Central memory CD8-positive, alpha-beta T cell (primary cell): ENCODE results near the gene GATA1.

Source experiments
- ATAC-seq: fragments of 150-1000 bp; cut with Tn5 transposase; replicated peaks from 2 replicates; pipeline ENCODE4 v1.10.0; 2022; ENCODE audit warnings: mild to moderate bottlenecking, moderate FRiP score, moderate number of reproducible peaks; ENCODE audit not compliant: poor library complexity, severe bottlenecking; ENCODE audit errors: extremely low read depth
- DNase-seq, 2 donors: peaks; one replicate each; pipeline ENCODE4 v3.0.0; 2021; ENCODE audit warnings: low spot score in 2 of 2
- H3K27ac Mint-ChIP-seq: one replicate; pipeline ENCODE4 v1.8.0; 2022; ENCODE audit warnings: low read depth, mild to moderate bottlenecking, moderate library complexity, mixed read lengths
- H3K27me3 Mint-ChIP-seq: one replicate; pipeline ENCODE4 v1.8.0; 2022; ENCODE audit warnings: mixed read lengths
- H3K36me3 Mint-ChIP-seq: one replicate; pipeline ENCODE4 v1.8.0; 2022; ENCODE audit warnings: mild to moderate bottlenecking, moderate library complexity, mixed read lengths; ENCODE audit not compliant: insufficient read depth
- H3K4me1 Mint-ChIP-seq: one replicate; pipeline ENCODE4 v1.8.0; 2022; ENCODE audit warnings: mixed read lengths
- H3K4me3 Mint-ChIP-seq: one replicate; pipeline ENCODE4 v1.8.0; 2022; ENCODE audit warnings: mild to moderate bottlenecking, moderate library complexity, mixed read lengths
- H3K9me3 Mint-ChIP-seq: one replicate; pipeline ENCODE4 v1.8.0; 2022; ENCODE audit warnings: mixed read lengths

GATA1 gene

GRCh38 chrX:48824066-48824465 is 37.7 kb downstream of the GATA1 start:
- Mint-ChIP-seq H3K4me3 (no peak overlapping the region), H3K27ac (no peak overlapping the region), H3K9me3 (no peaks in the 10 kb centered on the region), H3K27me3 (peaks cover 9% of the 10 kb centered on the region), H3K4me1 (peaks cover 4% of the 10 kb centered on the region), H3K36me3 (peaks cover 5% of the 10 kb centered on the region)
- ATAC-seq (no peak), DNase-seq (no peak)

- ATAC-seq (no peak), DNase-seq (no peak)
- Mint-ChIP-seq H3K36me3 (peaks cover 5% of the 10 kb centered on the region), H3K4me3 (peak within 1 kb of the TSS; percentile 59), H3K4me1 (peaks cover 4% of the 10 kb centered on the region), H3K27ac (no peak within 1 kb of the TSS), H3K27me3 (peaks cover 19% of the 10 kb centered on the region), H3K9me3 (no peaks in the 10 kb centered on the region)
Observed at GRCh38 chrX:48826135-48826875, 39.9 kb downstream of the GATA1 start, which contains the start of gene ERAS. TSS of gene ERAS (plus strand) at chrX:48826513. CDS start at chrX:48829124, 2,611 bp downstream.

- DNase-seq (no peak), ATAC-seq (no peak)
- Mint-ChIP-seq H3K36me3 (peaks cover 3% of the 10 kb centered on the region), H3K4me3 (peak overlapping the region; percentile 59), H3K27me3 (peaks cover 19% of the 10 kb centered on the region), H3K4me1 (peaks cover 4% of the 10 kb centered on the region), H3K27ac (no peak overlapping the region), H3K9me3 (no peaks in the 10 kb centered on the region)
Observed at GRCh38 chrX:48826876-48827653, 40.7 kb downstream of the GATA1 start.

- peaks cover 4% of the 10 kb centered on the region for H3K36me3 Mint-ChIP-seq
- H3K4me3 Mint-ChIP-seq, result peak overlapping the region; percentile 59
- no peaks in the 10 kb centered on the region for H3K9me3 Mint-ChIP-seq
- peaks cover 20% of the 10 kb centered on the region for H3K27me3 Mint-ChIP-seq
- ATAC-seq, result no peak
- DNase-seq, result no peak
- H3K27ac Mint-ChIP-seq, result no peak overlapping the region
- peaks cover 4% of the 10 kb centered on the region for H3K4me1 Mint-ChIP-seq
Observed at GRCh38 chrX:48827654-48827968, 41.2 kb downstream of the GATA1 start.

GRCh38 chrX:48829016-48829735 is 42.8 kb downstream of the GATA1 start:
- H3K27ac Mint-ChIP-seq, result no peak overlapping the region
- H3K36me3 Mint-ChIP-seq, result peaks cover 6% of the 10 kb centered on the region
- H3K27me3 Mint-ChIP-seq, result peaks cover 32% of the 10 kb centered on the region
- H3K4me3 Mint-ChIP-seq, result no peak overlapping the region
- ATAC-seq (no peak), DNase-seq (no peak)
- peaks cover 5% of the 10 kb centered on the region for H3K4me1 Mint-ChIP-seq
- no peaks in the 10 kb centered on the region for H3K9me3 Mint-ChIP-seq

- H3K4me1 Mint-ChIP-seq, result peaks cover 14% of the 10 kb centered on the region
Observed at GRCh38 chrX:48831136-48831908, 44.9 kb downstream of the GATA1 start.

GRCh38 chrX:48831909-48832291 is 45.5 kb downstream of the GATA1 start:
- H3K9me3 Mint-ChIP-seq, result no peaks in the 10 kb centered on the region
- peaks cover 41% of the 10 kb centered on the region for H3K27me3 Mint-ChIP-seq
- H3K4me3 Mint-ChIP-seq, result no peak overlapping the region
- ATAC-seq, result no peak
- peaks cover 9% of the 10 kb centered on the region for H3K36me3 Mint-ChIP-seq
- no peak for DNase-seq
- no peak overlapping the region for H3K27ac Mint-ChIP-seq
- peaks cover 14% of the 10 kb centered on the region for H3K4me1 Mint-ChIP-seq

More at GRCh38 chrX:48831136-48831908, 44.9 kb downstream of the GATA1 start:
- DNase-seq (no peak), ATAC-seq (no peak)
- H3K4me3 Mint-ChIP-seq, result no peak overlapping the region
- no peaks in the 10 kb centered on the region for H3K9me3 Mint-ChIP-seq
- no peak overlapping the region for H3K27ac Mint-ChIP-seq
- H3K36me3 Mint-ChIP-seq, result peaks cover 9% of the 10 kb centered on the region
- H3K27me3 Mint-ChIP-seq, result peaks cover 41% of the 10 kb centered on the region

- no peak overlapping the region for H3K27ac Mint-ChIP-seq
- H3K36me3 Mint-ChIP-seq, result peaks cover 7% of the 10 kb centered on the region
- H3K4me1 Mint-ChIP-seq, result peaks cover 11% of the 10 kb centered on the region
- peak overlapping the region; percentile 75 for H3K4me3 Mint-ChIP-seq
- H3K9me3 Mint-ChIP-seq, result no peaks in the 10 kb centered on the region
- H3K27me3 Mint-ChIP-seq, result peaks cover 33% of the 10 kb centered on the region
- ATAC-seq (no peak), DNase-seq (no peak)
Observed at GRCh38 chrX:48833542-48834138, 47.2 kb downstream of the GATA1 start.

GRCh38 chrX:48834383-48834709 is 48.0 kb downstream of the GATA1 start:
- H3K27me3 Mint-ChIP-seq, result peaks cover 33% of the 10 kb centered on the region
- H3K4me1 Mint-ChIP-seq, result peaks cover 11% of the 10 kb centered on the region
- peak overlapping the region; percentile 75 for H3K4me3 Mint-ChIP-seq
- no peaks in the 10 kb centered on the region for H3K9me3 Mint-ChIP-seq
- H3K27ac Mint-ChIP-seq, result peak overlapping the region; percentile 27
- no peak for DNase-seq
- peaks cover 7% of the 10 kb centered on the region for H3K36me3 Mint-ChIP-seq
- no peak for ATAC-seq

- Mint-ChIP-seq H3K4me1 (peaks cover 11% of the 10 kb centered on the region), H3K27me3 (peaks cover 26% of the 10 kb centered on the region), H3K27ac (peak within 1 kb of the TSS; percentile 27), H3K36me3 (peaks cover 7% of the 10 kb centered on the region), H3K4me3 (peak within 1 kb of the TSS; percentile 75), H3K9me3 (no peaks in the 10 kb centered on the region)
- peak in 1 of 2 donors; percentile 23 for DNase-seq
- ATAC-seq, result peak; percentile 46
Observed at GRCh38 chrX:48835524-48836329, 49.3 kb downstream of the GATA1 start, which contains the start of gene PCSK1N. TSS of gene PCSK1N (minus strand) at chrX:48835610. CDS start at chrX:48835532, 78 bp downstream.

GRCh38 chrX:48839686-48840085 is 53.3 kb downstream of the GATA1 start:
- H3K9me3 Mint-ChIP-seq, result no peaks in the 10 kb centered on the region

More at GRCh38 chrX:48839686-48840085, 53.3 kb downstream of the GATA1 start:
- no peak overlapping the region for H3K4me3 Mint-ChIP-seq
- ATAC-seq (no peak), DNase-seq (no peak)
- H3K36me3 Mint-ChIP-seq, result peaks cover 2% of the 10 kb centered on the region
- H3K27ac Mint-ChIP-seq, result no peak overlapping the region
- H3K27me3 Mint-ChIP-seq, result peaks cover 5% of the 10 kb centered on the region
- peaks cover 4% of the 10 kb centered on the region for H3K4me1 Mint-ChIP-seq
